HepG2 (cell line): ENCODE results near the gene PSMD1. TPM values are rescaled to one million over a fixed set of nuclear protein-coding genes. Genes with fewer than 3 reads are reported as not detected.

Source experiments
- AHR ChIP-seq: IDR thresholded peaks from 2 replicates; pipeline ENCODE4 v1.6.1; 2018; ENCODE audit warnings: missing genetic modification reagents, missing compliant biosample characterization
- DMAP1 ChIP-seq: IDR thresholded peaks from 2 replicates; pipeline ENCODE4 v1.6.1; 2016
- ELF3 ChIP-seq: IDR thresholded peaks from 2 replicates; pipeline ENCODE4 v1.6.1; 2016; ENCODE audit warnings: missing genetic modification reagents, missing compliant biosample characterization
- HOXA7 ChIP-seq: sonication (generic); formaldehyde crosslinking; IDR thresholded peaks from 2 replicates; pipeline ENCODE4 v1.8.1; 2022; ENCODE audit warnings: mild to moderate bottlenecking, missing genetic modification reagents, moderate library complexity
- IRF1 ChIP-seq: sonication (generic); formaldehyde crosslinking; IDR thresholded peaks from 2 replicates; pipeline ENCODE4 v1.4.0; 2020; ENCODE audit warnings: low read depth, mild to moderate bottlenecking, missing genetic modification reagents
- MED8 ChIP-seq: sonication (generic); formaldehyde crosslinking; IDR thresholded peaks from 2 replicates; pipeline ENCODE4 v1.8.1; 2023; ENCODE audit warnings: mild to moderate bottlenecking, missing genetic modification reagents; ENCODE audit not compliant: insufficient replicate concordance
- MTF1 ChIP-seq: sonication (generic); formaldehyde crosslinking; IDR thresholded peaks from 2 replicates; pipeline ENCODE4 v1.5.0; 2020; ENCODE audit warnings: missing genetic modification reagents
- NFKB2 ChIP-seq: sonication (generic); formaldehyde crosslinking; IDR thresholded peaks from 2 replicates; pipeline ENCODE4 v1.4.0; 2020; ENCODE audit warnings: missing genetic modification reagents, borderline replicate concordance
- POLR2AphosphoS2 ChIP-seq: IDR thresholded peaks from 2 replicates; pipeline ENCODE4 v1.6.1; 2011; ENCODE audit warnings: low read depth, low read length, improper control_type of control experiment
- RFX1 ChIP-seq: fragments of 450-650 bp; IDR thresholded peaks from 2 replicates; pipeline ENCODE4 v1.6.1; 2017
- RNF219 ChIP-seq: sonication (generic); formaldehyde crosslinking; IDR thresholded peaks from 2 replicates; pipeline ENCODE4 v1.5.0; 2020; ENCODE audit warnings: mild to moderate bottlenecking, missing genetic modification reagents
- TAF1 ChIP-seq: sonication (generic); formaldehyde crosslinking; IDR thresholded peaks from 2 replicates; pipeline ENCODE4 v1.4.0; 2020; ENCODE audit warnings: missing genetic modification reagents
- ZBTB1 ChIP-seq: sonication (generic); formaldehyde crosslinking; IDR thresholded peaks from 2 replicates; pipeline ENCODE4 v1.4.0; 2020; ENCODE audit warnings: missing genetic modification reagents, borderline replicate concordance
- ZBTB3 ChIP-seq: sonication (generic); formaldehyde crosslinking; IDR thresholded peaks from 2 replicates; pipeline ENCODE4 v1.4.0; 2020; ENCODE audit warnings: low read depth, mild to moderate bottlenecking, moderate library complexity, missing genetic modification reagents, borderline replicate concordance
- ZBTB42 ChIP-seq: sonication (generic); formaldehyde crosslinking; IDR thresholded peaks from 2 replicates; pipeline ENCODE4 v1.5.0; 2020; ENCODE audit warnings: mild to moderate bottlenecking, missing genetic modification reagents
- ZBTB43 ChIP-seq: sonication (generic); formaldehyde crosslinking; conservative IDR thresholded peaks from 2 replicates; pipeline ENCODE4 v1.4.0; 2020; ENCODE audit warnings: missing genetic modification reagents
- ZGPAT ChIP-seq: IDR thresholded peaks from 2 replicates; pipeline ENCODE4 v1.6.1; 2016; ENCODE audit warnings: mild to moderate bottlenecking
- ZNF414 ChIP-seq: sonication (generic); formaldehyde crosslinking; IDR thresholded peaks from 2 replicates; pipeline ENCODE4 v1.5.0; 2020; ENCODE audit warnings: missing genetic modification reagents
- ZNF446 ChIP-seq: sonication (generic); formaldehyde crosslinking; IDR thresholded peaks from 2 replicates; pipeline ENCODE4 v1.5.0; 2020; ENCODE audit warnings: mild to moderate bottlenecking, missing genetic modification reagents
- polyA plus RNA-seq, 8 experiments: library from polyadenylated mRNA; depleted of rRNA in 3 of 8; stranded (reverse) in 7 of 8; unstranded in 1 of 8; fragments of >200 nt; fragmentation: Illumina TruSeq in 4 of 8; extraction: Trizol in 4 of 8; gene quantifications; 2 replicates each; pipeline versions ENCODE4 v1.2.1 to v1.2.3, GENCODE V29; 2011 to 2016; ENCODE audit warnings: low read depth in 4 of 8, missing spikeins in 1 of 8, mixed read lengths in 1 of 8; ENCODE audit not compliant: insufficient read depth in 1 of 8
- total RNA-seq, 5 experiments: library from RNA; depleted of rRNA; stranded (reverse); fragments of >200 nt; fragmentation: Illumina TruSeq; extraction: Trizol; gene quantifications; 2 replicates each; pipeline ENCODE4 v1.2.3, GENCODE V29; 2016; ENCODE audit warnings: low read depth in 1 of 5

Gene PSMD1
- total and polyA plus RNA-seq, 2 of the 13 experiments (the other 11 are each of a cell fraction or from before 2014, with no cell fraction given) = 136 to 191 TPM

- 0 out of 2 replicates have a peak, but pooled peaks have one; percentile 39 for TF ChIP-seq ZBTB42 (CRISPR knock-in tag)
- TF ChIP-seq TAF1 (CRISPR knock-in tag) = no peak
- no peak for TF ChIP-seq IRF1 (CRISPR knock-in tag)
- TF ChIP-seq ZNF446 (CRISPR knock-in tag) = no peak
- no peak for TF ChIP-seq MTF1 (CRISPR knock-in tag)
- TF ChIP-seq HOXA7 (CRISPR knock-in tag) = no peak
- no peak for TF ChIP-seq ZGPAT (CRISPR knock-in tag)
- TF ChIP-seq ZBTB1 (CRISPR knock-in tag) = no peak
- TF ChIP-seq ZNF414 (CRISPR knock-in tag) = no peak
- no peak for TF ChIP-seq AHR (CRISPR knock-in tag)
- 0 out of 2 replicates have a peak, but pooled peaks have one; percentile 18 for TF ChIP-seq ZBTB3 (CRISPR knock-in tag)
- no peak; the same call in 1 of the 2 replicates for TF ChIP-seq NFKB2 (CRISPR knock-in tag)
- no peak for TF ChIP-seq MED8 (CRISPR knock-in tag)
- TF ChIP-seq DMAP1 (CRISPR knock-in tag) = 0 out of 2 replicates have a peak, but pooled peaks have one; percentile 4
- no peak for TF ChIP-seq ZBTB43
- TF ChIP-seq ELF3 (CRISPR knock-in tag) = no peak
- no peak for TF ChIP-seq RFX1
- TF ChIP-seq RNF219 = no peak
- TF ChIP-seq POLR2AphosphoS2 = no peak
These were observed 23.2 kb upstream of the PSMD1 start (continued) for GRCh38 chr2:231033147-231034132.
